Panc1 (cell line): ENCODE results near the gene RNF7.

Source experiments
- TCF7L2 ChIP-seq: IDR thresholded peaks from 2 replicates; pipeline ENCODE4 v1.6.1; 2011; ENCODE audit warnings: mild to moderate bottlenecking, low read depth, low read length, inconsistent platforms
- TF ChIP-seq, protein P1 (sequence below): fragments of 450-650 bp; IDR thresholded peaks from 2 replicates; pipeline ENCODE4 v1.5.1; 2017; ENCODE audit warnings: mild to moderate bottlenecking

DNA sequence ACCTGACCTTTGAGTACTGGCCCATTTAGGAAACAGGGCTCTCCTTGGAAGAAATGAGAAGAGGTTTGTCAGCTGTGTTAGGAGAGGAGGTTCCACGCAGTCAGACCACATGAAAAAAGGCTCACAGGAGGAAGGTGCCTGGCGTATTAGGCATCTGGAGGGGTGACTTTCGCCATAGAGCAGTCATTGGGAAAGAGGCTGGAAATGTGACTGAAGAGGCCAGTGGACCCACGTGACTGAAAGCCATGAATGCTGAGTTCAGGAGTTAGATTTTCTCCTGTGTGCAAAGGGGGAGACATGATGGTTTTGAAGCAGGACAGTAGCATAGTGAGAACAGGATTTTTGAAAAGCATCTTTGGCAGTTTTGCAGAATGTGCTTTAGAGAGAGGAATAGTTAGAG lies 29.7 kb upstream of the RNF7 start:
- TF ChIP-seq, protein P1, sequence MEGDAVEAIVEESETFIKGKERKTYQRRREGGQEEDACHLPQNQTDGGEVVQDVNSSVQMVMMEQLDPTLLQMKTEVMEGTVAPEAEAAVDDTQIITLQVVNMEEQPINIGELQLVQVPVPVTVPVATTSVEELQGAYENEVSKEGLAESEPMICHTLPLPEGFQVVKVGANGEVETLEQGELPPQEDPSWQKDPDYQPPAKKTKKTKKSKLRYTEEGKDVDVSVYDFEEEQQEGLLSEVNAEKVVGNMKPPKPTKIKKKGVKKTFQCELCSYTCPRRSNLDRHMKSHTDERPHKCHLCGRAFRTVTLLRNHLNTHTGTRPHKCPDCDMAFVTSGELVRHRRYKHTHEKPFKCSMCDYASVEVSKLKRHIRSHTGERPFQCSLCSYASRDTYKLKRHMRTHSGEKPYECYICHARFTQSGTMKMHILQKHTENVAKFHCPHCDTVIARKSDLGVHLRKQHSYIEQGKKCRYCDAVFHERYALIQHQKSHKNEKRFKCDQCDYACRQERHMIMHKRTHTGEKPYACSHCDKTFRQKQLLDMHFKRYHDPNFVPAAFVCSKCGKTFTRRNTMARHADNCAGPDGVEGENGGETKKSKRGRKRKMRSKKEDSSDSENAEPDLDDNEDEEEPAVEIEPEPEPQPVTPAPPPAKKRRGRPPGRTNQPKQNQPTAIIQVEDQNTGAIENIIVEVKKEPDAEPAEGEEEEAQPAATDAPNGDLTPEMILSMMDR, result no peak
- TF ChIP-seq TCF7L2, result no peak
